RKO (cell line): ENCODE measurements around the gene SC5D.

Experiments used
- DNase-seq: peaks from one replicate; pipeline ENCODE4 v3.0.0-alpha.2; 2016; ENCODE audit warnings: low spot score

The SC5D gene, protein sequence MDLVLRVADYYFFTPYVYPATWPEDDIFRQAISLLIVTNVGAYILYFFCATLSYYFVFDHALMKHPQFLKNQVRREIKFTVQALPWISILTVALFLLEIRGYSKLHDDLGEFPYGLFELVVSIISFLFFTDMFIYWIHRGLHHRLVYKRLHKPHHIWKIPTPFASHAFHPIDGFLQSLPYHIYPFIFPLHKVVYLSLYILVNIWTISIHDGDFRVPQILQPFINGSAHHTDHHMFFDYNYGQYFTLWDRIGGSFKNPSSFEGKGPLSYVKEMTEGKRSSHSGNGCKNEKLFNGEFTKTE

DNA sequence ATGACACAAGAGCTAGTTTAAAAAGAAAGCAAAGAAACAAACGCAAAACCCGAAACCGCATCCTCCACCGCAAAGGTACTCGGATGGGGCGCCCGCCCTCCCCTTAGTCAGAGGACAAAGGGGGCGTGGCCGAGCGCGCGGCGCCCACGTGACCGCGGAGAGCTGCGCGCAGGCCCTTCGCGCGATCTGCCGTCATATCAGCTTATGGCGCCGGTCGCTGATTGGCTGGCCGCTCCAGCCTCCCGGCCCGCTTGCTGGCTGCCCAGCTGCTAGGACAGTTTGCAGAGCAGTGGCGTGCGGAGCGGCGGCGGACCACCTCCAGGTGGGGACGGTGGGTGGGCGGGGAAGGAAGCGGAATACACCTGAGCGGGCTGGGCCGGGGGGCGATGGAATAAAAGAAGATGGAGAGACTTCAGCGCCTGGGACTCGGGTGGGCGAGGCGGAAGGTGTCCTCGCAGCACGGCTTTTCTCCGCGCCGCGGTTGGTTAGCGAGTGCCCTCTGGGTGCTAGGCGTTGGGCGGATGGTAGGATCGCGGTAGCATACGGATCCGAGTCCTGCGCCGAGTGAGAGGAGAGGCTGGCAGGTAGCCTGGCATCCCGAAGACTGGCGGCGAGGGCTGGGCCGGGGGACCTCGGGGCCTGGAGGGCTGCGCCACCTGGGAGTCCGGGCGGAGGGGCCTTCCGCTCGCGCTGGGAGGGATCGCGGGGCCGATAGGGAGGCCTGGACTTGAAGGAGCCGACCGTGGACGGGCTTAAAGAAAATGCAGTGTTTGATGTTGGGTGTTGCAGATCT lies at the start of gene SC5D:
SC5D (plus strand) TSS at position 277 of the 793 bp plus-strand sequence. CDS start 10,605 bp downstream, outside the sequence.
- DNase-seq, result peak; percentile 95

DNA sequence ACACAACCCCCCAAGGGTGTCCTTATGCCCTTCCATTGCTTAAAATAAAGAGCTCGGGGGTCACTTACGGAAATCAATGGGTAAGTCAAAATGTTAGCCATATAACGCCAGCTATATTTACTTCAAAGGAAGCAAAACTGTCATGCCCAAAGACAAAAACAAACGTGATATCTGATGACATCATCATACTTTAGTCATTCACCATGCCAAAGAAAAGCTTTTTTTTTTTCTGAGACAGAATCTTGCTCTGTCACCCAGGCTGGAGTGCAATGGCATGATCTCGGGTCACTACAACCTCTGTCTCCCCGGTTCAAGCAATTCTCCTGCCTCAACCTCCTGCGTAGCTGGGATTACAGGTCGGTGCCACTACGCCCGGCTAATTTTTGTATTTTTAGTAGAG lies 47.7 kb upstream of the SC5D start:
- DNase-seq, result peak; percentile 15

DNA sequence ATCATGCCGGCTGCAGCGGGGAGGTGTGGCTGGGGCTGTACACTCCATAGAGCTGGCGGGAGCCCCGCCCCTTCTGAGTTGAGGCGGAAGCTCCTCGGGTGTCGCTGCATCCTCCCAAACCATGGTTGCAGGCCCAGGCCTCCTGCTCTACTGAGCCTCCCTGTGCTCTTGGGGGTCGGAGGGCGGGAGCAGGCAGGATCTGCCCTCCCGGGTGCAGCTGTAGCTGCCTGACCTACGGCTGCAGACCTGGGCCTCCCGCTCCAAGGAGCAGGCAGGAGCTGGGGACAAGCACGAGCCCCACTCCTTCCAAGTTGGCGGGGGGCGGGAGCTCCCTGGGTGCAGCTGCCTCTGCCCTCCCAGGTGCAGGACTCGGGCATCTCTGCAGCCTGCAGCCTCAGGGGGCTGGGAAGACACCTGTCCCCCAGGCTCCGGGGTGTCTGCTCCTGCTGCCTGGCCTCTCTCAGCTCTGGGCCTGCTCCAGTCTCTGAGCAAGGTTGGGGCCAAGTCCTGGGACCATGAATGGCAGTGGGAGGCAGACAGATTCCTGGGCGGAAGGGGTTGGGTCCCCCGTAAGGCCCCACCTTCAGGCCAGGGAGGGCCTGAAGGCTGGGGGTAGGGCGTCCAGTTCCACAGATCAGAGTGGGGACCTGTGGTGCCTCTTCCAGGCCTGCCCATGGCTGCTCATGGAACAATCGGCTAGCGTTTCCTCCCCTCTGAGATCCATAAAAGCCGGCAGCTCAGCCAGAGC lies 46.4 kb upstream of the SC5D start:
- DNase-seq, result no peak

DNA sequence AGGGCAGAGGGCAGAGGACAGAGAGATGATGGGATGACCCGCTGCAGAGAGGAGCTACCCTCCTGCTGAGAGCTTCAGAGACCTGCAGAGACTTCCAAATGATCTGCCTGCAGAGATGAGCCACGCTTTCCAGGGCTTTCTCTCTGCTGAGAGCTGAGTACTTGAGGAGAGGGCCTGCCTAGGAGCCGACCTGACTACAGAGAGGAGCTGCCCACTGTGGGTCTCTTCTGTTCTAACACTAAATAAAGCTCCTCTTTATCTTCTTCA lies 45.9 kb upstream of the SC5D start:
- no peak for DNase-seq

DNA sequence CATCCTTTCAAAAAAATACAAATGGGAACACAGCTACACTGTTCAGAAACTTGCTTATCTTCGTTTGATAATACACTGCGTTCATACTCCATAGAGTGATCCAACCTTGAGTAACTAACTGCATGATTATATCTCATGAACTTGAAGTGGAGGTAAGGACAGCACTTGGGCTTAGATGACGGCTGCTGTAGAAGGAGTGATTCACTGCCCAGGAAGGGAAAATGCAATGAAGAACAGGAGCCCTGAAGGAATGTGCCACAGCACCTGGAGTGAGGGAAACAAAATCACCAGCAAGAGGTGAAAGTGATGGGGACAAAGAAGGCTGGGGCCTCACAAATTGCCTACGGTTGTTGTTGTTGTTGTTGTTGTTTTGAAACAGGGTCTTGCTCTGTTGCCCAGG lies 44.1 kb upstream of the SC5D start:
- DNase-seq, result no peak

DNA sequence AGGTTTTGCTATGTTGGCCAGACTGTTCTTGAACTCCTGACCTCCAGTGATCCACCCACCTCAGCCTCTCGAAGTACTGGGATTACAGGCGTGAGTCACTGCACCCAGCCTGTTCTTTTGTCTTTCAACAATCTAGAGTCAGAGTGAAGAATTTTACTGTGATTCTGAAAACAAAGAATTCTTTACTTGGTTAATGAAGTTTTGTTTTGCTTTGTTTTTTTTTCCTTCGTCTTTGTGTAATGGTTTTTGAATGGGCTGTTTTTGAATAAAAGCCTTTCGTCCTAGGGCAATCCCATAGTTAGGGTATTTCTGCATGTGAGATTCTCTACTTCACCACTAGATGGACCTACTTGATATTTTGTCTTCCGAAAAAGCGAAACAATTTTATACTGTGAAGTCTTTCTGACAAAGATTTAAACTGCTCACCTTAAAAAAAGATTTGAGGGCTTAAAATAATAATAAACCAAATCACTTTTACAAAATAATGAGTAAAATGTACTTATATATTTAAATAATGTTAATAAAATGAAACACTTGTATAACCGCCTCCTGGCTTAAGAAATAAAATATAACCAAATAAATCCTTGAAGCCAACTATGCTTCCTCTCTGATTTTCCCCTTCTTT lies 43.4 kb upstream of the SC5D start:
- peak; percentile 75 for DNase-seq

DNA sequence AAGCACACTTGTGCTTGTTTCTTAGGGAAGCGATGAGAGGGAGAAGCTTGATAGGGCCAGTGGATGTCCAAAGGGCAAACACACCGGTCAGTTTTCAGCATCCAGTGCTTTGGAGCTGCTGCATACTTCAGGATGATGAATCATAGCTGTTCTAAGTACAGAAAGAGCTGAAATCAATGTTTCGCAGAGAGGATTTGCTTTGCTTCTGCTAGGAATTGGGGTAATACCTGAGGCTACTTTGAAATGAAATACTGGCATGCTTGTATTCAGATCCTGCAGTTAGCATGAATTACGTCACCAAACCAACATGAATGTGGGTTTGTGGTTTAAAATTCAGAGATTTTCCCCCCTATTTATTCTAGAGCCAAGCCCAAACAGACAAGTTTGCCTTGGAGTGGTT lies 41.7 kb upstream of the SC5D start:
- DNase-seq, result no peak

DNA sequence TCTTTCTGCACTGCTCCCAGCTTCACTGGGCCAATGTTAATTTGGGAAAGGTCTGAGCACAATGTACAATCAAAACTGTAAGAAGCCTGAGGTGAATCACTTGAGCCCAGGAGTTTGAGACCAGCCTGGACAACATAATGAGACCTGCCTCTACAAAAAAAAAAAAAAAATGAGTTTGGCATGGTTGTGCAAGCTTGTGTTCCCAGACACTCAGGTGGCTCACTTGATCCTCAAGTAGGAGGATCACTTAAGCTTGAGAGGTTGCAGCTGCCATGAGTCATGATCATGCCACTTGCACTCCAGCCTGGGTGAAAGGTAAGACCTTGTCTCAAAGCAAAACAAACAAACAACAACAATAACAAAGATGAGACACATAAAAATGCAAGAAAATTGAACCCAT lies 38.6 kb upstream of the SC5D start:
- no peak for DNase-seq

DNA sequence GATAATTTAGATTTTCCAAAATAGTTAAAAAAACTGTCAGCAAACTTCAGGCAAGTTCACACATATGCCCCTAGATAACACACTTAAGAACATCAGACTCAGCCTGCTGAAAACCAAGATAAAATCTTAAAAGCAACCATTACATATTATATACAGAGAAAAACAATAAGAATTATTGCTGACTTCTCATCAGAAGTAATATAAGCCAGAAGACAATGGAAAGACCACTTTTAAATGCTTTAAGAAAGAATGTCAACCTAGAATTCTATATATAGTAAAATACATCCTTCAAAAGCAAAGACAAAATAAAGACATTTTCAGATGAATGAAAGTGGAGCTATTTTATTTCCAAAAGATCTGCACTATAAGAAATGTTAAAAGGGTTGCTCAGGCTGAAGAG lies 37.8 kb upstream of the SC5D start:
- no peak for DNase-seq

DNA sequence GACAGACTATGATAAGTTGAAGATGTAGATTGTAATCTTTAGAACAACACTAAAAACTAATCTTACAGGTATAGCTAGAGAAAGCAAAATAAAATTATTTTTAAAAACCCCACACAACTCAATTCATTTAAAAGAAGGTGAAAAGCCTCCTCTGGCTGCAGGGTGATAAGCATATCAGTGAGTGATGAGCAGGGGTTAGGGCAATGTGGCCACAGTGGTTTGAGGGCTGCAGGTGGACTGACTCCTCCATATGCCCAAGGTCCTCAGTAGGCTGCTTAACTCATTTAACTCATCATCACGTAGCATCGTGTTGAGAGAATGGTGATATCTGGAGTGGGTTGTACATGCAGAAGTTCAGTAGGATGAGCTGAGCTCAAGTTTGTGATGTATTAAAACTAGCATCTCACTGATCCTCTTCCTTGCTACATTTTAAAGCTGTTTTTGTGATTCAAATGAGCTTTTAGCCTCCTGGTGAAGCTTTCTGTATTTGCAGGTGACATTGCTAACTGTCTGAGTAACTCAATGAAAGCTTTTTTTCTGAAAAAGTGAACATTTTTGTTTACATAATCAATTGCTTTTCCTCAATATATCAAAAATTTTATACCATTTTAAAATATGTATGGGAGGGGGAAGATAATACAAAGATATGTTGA lies 37.0 kb upstream of the SC5D start:
- no peak for DNase-seq

DNA sequence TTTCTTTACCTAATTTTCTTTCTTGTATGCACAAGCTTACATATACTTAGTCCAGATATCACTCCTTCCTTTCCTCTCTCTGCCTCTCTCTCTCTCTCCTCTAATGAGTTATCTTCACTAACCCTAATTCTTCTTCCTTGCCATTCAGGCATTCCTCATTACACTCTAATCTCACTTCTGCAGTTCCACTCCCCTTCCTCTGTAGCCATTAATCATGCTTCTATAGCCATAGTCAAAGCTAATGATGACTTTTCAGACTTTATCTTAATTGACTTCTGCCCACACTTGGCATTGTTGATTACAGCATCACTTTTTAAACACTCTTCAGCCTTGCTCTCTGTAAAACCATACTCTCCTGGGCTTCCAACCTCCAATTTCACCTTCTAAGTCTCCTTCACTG lies 35.3 kb upstream of the SC5D start:
- DNase-seq, result no peak

DNA sequence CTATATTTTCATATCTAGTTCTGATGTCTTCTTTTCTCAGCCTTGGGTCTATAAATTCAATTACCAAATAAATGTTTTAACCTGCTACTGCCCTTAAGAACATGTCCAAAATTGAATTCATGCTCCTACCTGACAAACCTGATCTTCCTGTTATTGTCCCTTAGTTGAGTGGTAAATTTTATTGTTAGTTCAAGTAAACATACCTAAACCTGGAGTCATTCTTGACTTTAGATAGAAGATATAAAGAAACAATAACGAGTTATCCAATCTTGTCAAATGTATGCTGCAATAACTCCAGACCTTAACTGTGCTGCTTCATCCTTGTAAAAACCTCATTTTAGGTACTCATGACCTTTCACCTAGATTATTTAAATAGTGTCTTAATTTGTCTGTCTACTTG lies 34.6 kb upstream of the SC5D start:
- no peak for DNase-seq

DNA sequence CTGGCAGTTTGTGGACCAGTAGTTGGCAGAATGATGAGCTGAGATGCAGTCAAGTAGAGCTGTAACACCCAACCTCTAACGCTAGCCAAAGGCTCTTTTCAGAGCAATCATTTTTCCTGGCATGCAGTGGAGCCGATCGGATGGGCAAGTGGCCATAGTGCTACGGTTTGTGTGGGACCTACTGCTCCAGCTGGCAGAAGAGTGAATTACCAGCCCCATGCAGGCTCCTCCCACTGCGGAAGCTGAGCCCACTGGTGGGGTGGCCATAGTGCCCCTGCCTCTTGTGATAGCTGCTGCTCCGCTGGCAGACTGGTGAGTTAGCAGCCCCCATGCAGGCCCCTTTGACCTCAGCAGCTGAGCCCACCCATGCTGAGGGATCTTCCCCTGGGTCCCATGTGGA lies 27.0 kb upstream of the SC5D start:
- no peak for DNase-seq

DNA sequence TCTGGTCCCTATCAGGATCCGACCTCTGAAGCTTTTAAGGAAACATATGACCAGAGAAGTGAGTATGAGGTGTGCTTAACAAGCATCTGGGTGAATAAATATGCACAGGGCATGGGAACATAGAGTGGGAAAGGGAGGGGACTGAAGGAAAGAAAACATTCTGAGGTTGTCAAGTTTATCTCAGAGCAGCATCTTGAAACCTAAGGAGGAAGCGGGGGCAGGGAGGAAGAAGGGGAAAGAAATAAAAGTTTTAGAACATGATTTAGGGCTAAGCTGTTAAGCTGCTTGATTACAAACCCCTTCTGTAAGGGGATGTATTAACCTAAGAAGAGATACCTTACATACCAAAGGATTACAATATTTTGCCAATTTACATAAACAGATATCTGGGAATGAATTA lies 24.0 kb upstream of the SC5D start:
- no peak for DNase-seq

DNA sequence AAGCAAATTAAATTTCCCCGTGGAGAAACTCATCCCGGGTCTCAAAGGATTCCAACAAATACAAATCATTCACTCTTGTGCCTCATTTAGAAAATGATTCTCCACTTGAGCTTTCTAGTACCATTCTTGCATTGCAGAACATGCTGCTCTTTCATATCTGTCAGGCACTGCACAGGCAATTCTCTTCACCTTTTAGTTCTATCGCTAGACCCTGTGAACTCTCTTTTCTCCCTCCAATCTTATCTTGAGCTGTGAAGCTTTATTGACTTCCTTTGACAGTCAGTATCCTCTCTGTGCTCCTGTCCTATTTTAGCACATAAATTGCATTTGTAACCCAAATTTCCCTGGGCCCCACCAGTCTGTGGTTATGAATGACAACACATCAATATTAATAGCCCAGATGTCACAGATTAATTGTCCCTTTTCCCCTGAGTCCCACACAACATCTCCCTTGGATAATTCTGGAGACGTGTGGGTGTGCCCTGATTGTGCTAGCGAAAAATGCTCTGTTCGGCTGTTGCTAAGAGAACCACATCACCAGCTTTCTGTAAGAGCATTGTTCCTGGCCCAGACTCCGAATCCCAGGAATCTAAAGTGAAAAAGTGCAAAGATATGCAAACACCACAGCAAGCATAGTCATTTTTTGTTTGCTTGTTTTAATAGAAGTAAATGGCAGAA lies 22.4 kb upstream of the SC5D start:
- no peak for DNase-seq

DNA sequence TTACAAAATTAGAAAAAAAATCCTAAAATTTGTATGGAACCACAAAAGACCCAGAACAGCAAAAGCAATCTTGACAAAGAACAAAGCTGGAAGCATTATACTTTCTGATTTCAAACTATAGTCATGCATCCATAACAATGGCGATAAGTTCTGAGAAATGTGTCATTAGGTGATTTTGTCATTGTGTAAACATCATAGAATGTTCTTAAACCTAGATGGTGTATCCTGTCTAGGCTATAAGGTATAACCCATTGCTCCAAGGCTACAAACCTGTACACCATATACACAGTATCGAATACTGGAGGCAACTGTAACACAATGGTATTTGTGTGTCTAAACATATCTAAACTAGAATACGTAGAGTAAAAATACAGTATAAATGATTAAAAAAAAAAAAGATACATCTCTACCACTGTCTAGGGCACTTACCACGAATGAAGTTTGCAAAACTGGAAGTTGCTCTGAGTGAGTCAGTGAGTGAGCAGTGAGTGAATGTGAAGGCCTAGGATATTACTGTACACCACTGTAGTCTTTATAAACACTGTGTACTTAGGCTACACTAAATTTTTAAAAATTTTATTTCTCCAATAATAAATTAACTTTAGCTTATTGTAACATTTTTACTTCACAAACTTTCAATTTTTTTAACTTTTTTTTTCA lies 18.1 kb upstream of the SC5D start:
- no peak for DNase-seq

DNA sequence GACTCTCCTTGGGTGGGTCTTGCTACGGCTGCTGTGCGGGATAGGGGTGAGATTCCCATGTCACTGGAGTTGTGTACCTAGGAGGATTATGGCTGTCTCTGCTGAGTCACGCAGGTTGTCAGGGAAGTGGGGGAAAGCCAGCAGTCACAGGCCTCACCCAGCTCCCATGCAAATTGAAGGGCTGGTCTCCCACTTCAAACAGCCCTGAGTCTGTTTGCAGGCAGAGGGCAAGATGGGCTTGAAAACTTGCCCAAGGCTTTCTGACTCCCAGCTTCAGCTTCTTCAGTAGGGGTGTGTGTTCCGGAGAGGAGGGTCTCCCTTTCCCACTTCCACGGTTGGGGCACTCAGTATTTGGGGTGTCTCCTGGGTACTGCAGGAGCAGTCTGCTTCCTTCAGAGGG lies 10.9 kb upstream of the SC5D start:
- DNase-seq, result no peak

DNA sequence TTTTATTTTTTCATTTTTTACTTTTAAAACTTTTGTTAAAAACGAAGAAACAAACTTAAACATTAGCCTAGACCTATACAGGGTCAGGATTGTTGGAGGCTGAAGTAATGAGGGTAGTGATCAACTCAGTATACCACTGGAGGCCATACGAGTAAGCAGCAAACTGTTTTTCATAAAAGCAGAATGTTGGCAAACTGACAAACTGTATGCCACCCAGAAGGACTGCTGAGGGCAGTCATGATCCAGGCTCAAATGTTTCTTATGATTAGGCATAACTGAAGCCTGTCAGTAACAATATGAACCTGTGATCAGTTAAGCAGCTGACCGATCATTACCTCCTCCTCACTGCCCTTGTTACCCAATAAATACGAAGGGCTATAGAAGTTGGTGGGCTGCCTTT lies 10.2 kb upstream of the SC5D start:
- no peak for DNase-seq

DNA sequence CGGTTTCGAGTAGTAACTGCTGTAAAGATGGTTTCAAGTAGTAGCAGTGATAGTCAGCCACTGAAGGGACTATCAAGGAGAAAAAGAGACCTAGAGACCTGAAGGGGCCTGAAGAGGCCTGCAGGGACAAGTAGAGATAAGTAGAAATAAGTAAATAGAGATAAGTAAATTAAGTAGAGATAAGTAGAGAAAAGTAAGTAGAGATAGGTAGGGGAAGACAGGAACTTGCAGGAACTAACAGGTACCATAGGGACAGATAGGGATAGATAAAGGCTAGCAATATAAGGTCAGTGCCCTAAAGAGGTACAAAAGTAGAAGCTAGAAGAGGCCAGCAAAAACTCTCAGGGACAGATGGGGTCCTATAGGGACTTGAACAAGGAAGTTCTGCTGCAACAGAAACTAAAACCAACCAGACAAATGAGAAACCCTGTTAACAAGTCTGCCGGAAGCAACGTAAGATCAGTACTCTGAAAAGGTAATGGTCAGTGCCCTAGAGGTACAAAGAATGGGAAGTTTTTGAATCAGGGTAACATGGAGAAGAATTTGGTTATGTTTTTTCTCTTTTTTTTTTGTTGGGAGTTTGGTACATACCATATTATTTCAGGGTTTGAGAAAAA lies 9.6 kb upstream of the SC5D start:
- no peak for DNase-seq

DNA sequence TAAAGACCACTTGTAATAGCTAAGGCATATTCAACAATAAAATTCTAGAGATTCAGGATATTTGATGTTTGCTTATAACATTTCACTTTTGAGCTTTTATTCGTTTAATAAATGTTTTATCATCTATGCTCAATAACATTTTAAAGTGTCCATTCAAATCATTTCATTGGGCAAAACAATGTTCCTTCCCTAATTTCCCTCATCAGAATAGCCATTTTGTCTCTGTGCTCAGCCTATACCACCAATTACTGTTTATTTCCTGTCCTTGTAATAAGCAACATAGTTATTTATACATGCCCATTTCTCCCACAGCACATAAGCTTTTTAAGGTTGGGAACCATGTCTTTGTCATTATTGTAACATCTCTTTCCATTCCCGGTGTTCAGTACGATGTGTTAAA lies 1.3 kb upstream of the SC5D start:
- DNase-seq, result no peak
